Hepatocyte (in vitro differentiated cells): ENCODE results near the gene IL21R.

ENCODE experiments used
- CTCF ChIP-seq: fragments of 200-600 bp; sonication (generic); IDR thresholded peaks from 2 replicates; pipeline ENCODE4 v1.5.1; 2016; ENCODE audit warnings: antibody characterized with exemption, mild to moderate bottlenecking; ENCODE audit not compliant: poor library complexity
- EZH2phosphoT487 ChIP-seq: fragments of 200-600 bp; sonication (generic); IDR thresholded peaks from one replicate; pipeline ENCODE4 v1.6.1; 2018; ENCODE audit warnings: antibody characterized with exemption, mild to moderate bottlenecking, low read depth, moderate library complexity; ENCODE audit not compliant: unreplicated experiment, severe bottlenecking

DNA sequence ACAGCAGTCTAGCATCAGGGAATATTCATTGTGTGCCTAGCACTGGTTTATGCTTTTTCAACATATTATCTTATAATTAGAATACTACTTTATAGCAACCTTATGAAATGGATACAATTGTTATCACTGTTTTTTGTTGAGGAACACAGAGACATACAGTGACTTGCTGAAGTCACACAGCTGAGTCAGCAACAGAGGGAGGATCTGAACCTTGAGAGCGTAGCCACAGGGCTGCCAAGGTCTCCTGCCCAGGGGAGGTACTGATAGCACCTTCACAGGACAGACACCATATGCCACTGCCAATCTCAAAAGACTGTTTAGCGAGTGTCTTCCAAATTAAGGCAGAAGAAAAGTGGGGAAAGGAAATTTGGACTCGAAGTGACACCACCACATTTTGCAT lies 84.8 kb downstream of the IL21R start:
- TF ChIP-seq EZH2phosphoT487 (no peak), CTCF (no peak)
